ENCODE data around the gene JAZF1.

JAZF1 gene

DNA sequence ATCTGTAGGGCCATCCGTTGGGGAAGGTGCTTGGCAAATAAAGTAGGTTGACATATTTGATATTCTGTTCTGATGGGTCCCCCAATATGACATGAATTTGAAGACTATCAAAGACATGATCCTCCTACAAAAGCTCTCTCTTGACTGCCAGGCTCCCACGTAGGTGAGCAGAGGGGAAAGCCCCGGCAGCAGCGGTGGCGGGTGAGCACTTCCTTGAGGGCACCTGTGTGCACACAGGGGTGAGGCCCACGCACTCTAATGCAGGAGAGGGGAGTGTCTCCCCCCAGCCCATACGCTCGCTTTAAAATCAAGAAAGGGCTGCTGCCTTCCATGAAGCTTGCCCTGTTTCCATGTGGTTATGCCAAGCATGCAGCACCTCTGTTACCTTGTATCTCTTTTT lies 340.3 kb downstream of the JAZF1 start:
- 97 to 100% methylated on average over 5 to 7 of the region's 8 CpGs for WGBS, 2 experiments (ENCODE audit: insufficient coverage in 2 of 2)
- Histone ChIP-seq H3K4me1 (ENCODE audit: control insufficient read depth, insufficient read depth, low read length, poor library complexity, severe bottlenecking) (no peaks in the 10 kb centered on the region), H3K9me3 (ENCODE audit: control insufficient read depth, low read length) (no peaks in the 10 kb centered on the region), H3K27ac (ENCODE audit: low read depth, low read length, severe bottlenecking) (no peak overlapping the region), H3K36me3 (ENCODE audit: control insufficient read depth, insufficient read depth, low read length) (no peaks in the 10 kb centered on the region), H3K4me3 (ENCODE audit: extremely low read depth, insufficient read depth, low read length, poor library complexity, severe bottlenecking) (no peak overlapping the region)

DNA sequence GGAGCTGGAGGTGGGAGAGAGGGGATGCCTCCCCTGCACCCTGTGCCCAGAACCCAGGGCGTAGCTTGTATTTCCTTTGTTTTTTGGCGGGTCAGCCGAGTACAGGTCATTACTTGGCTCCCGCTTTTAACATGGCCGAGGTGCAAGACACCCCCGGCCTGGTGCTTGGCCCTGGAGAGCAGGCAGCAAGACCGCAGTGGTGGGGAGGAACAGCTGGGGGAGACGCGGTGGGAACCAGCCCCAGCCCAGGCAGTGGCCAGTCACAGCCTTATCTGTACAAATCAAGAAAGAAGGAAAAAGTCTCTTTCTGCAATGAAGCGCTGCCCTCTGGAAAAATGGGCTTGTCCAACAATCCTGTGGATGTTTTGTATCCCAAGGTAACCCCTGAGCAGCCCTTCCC lies 341.5 kb downstream of the JAZF1 start:
- 91 to 96% methylated on average over 7 to 9 of the region's 10 CpGs for WGBS, 2 experiments (ENCODE audit: insufficient coverage in 2 of 2)

DNA sequence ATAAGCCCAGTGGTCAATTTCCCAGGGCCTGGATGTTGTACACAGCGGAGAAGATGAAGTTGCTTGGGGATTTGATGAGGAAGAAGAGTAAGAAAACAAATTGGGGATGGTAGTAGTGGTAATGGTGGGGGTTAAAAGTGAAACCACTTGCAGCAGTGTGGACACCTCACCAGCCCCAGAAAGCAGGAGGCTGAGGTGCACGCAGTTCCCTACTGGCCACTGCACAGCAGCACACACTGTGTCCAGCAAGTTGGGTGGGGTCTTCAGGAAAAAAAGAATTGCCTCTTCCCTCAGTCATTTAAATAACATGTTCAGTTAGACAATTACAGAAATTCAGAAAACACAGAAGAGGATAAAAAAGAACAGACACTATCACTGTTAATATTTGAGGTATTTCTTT lies 344.1 kb downstream of the JAZF1 start:
- no peaks in the 10 kb centered on the region for H3K9me3 ChIP-seq (ENCODE audit: control insufficient read depth, low read length)
- peaks cover 12% of the 10 kb centered on the region for H3K36me3 ChIP-seq (ENCODE audit: control insufficient read depth, insufficient read depth, low read length)
- no peak overlapping the region for H3K4me3 ChIP-seq (ENCODE audit: extremely low read depth, insufficient read depth, low read length, poor library complexity, severe bottlenecking)
- H3K27ac ChIP-seq (ENCODE audit: low read depth, low read length, severe bottlenecking), result no peak overlapping the region
- no peaks in the 10 kb centered on the region for H3K4me1 ChIP-seq (ENCODE audit: control insufficient read depth, insufficient read depth, low read length, poor library complexity, severe bottlenecking)
- 100% methylated on average over 1 of the region's 2 CpGs for WGBS, 2 experiments (ENCODE audit: insufficient coverage in 2 of 2)

More for the DNA sequence above, 341.5 kb downstream of the JAZF1 start:
- Histone ChIP-seq H3K4me3 (ENCODE audit: extremely low read depth, insufficient read depth, low read length, poor library complexity, severe bottlenecking) (no peak overlapping the region), H3K27ac (ENCODE audit: low read depth, low read length, severe bottlenecking) (no peak overlapping the region), H3K9me3 (ENCODE audit: control insufficient read depth, low read length) (no peaks in the 10 kb centered on the region), H3K4me1 (ENCODE audit: control insufficient read depth, insufficient read depth, low read length, poor library complexity, severe bottlenecking) (no peaks in the 10 kb centered on the region), H3K36me3 (ENCODE audit: control insufficient read depth, insufficient read depth, low read length) (no peaks in the 10 kb centered on the region)

DNA sequence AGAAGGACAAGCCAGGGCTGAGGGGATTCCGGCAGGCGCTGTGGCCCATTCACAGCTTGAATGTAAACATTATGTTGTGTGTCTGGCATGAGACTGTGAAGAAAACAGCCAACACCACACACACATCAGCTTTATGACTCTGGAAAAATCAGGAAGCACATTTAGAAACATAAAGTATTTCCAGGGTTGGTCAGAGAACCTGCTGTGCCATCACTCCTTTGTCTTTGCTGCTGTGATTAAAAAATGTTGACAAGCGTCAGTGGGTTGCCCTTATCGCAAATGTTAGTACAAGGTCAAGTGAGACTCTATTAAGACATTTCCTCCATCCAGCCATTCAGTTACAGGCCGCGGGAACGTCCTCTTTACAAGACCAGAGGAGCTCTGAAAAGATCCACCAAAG lies 345.2 kb downstream of the JAZF1 start:
- Histone ChIP-seq H3K27ac (ENCODE audit: low read depth, low read length, severe bottlenecking) (no peak overlapping the region), H3K36me3 (ENCODE audit: control insufficient read depth, insufficient read depth, low read length) (peaks cover 12% of the 10 kb centered on the region), H3K4me1 (ENCODE audit: control insufficient read depth, insufficient read depth, low read length, poor library complexity, severe bottlenecking) (no peaks in the 10 kb centered on the region), H3K4me3 (ENCODE audit: extremely low read depth, insufficient read depth, low read length, poor library complexity, severe bottlenecking) (no peak overlapping the region), H3K9me3 (ENCODE audit: control insufficient read depth, low read length) (no peaks in the 10 kb centered on the region)
- 95 to 100% methylated on average over 2 to 5 of the region's 7 CpGs for WGBS, 2 experiments (ENCODE audit: insufficient coverage in 2 of 2)

DNA sequence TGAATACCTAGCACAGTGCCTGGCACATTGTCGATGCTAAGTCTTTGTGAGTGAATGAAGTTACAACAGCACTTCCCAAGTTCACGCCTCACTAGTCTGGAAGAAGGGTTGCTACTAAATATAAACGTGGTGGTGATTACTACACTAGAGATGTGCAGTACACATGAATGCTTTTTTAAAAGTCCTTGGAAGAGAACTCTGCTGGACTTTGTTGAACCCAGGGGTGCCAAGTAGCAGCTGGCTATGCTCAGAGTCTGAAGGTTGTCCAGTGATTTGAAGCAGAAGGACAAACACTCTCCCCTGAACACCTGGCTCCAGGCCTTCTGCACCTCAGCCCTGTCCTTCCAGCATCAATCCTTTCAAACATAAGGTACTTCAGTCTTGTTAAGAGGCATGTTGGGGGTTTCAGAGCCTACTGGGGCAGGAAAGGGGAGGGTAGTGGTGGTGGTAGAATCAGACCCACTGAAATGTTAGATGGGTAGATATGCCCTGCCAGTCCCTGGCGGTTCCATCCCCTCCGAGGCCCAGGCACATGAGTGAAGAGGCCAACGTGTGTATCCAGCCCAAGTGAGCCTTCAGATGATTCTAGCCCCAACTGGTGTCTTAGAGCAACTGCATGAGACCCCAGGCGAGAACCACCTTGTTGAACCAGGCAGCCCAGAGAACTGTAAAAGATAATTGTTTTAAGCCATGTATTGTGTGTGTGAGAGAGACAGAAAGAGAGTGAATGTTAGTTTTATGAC lies 346.2 kb downstream of the JAZF1 start:
- Histone ChIP-seq H3K27ac (ENCODE audit: low read depth, low read length, severe bottlenecking) (no peak overlapping the region), H3K4me1 (ENCODE audit: control insufficient read depth, insufficient read depth, low read length, poor library complexity, severe bottlenecking) (no peaks in the 10 kb centered on the region), H3K36me3 (ENCODE audit: control insufficient read depth, insufficient read depth, low read length) (peaks cover 12% of the 10 kb centered on the region), H3K4me3 (ENCODE audit: extremely low read depth, insufficient read depth, low read length, poor library complexity, severe bottlenecking) (no peak overlapping the region), H3K9me3 (ENCODE audit: control insufficient read depth, low read length) (no peaks in the 10 kb centered on the region)
- 91 to 93% methylated on average over 6 of the region's 7 CpGs for WGBS, 2 experiments (ENCODE audit: insufficient coverage in 2 of 2)

DNA sequence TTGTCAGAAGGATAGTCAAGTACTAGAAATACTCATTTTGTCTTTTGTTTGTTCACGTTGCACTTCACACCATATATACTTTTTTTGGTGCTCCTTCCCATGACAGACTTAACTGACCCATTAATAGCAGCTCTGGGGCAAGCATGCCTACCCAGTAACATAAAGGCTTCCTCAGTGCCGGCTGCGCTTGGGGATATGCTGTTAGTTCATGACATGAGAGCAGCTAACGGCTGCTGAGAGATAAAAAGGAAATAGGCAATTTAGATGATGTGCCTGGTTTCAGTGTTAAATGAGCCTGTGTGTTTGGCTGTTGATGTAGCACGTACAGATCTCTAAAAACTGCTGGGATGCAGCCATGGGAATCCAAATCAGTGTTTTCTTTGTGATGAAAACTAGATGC lies 354.2 kb downstream of the JAZF1 start:
- no peak overlapping the region for H3K27ac ChIP-seq (ENCODE audit: low read depth, low read length, severe bottlenecking)
- H3K4me3 ChIP-seq (ENCODE audit: extremely low read depth, insufficient read depth, low read length, poor library complexity, severe bottlenecking), result no peak overlapping the region
- H3K36me3 ChIP-seq (ENCODE audit: control insufficient read depth, insufficient read depth, low read length), result peaks cover 25% of the 10 kb centered on the region
- 93% methylated on average over 2 to 5 of the region's 5 CpGs for WGBS, 2 experiments (ENCODE audit: insufficient coverage in 2 of 2)
- no peaks in the 10 kb centered on the region for H3K9me3 ChIP-seq (ENCODE audit: control insufficient read depth, low read length)
- no peaks in the 10 kb centered on the region for H3K4me1 ChIP-seq (ENCODE audit: control insufficient read depth, insufficient read depth, low read length, poor library complexity, severe bottlenecking)

DNA sequence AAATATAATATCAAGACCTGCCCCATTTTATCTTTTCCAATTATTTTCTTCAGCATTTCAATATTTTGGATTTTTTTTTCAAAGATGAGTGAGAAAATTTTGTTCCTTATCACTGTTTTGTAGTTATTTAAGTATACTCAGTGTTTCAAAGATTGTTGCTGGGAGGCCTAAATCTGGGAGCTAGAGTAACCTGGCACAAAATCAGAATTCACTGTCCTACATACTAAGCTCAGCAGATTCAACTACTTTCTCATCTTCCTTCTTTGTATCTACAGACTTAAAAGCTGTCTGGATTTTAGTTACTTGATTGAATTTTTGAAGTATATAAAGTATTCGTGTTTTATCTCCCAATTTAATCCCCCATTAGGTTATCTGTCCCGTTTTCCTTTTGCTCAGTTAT lies 354.7 kb downstream of the JAZF1 start:
- H3K36me3 ChIP-seq (ENCODE audit: control insufficient read depth, insufficient read depth, low read length), result peaks cover 25% of the 10 kb centered on the region
- H3K4me1 ChIP-seq (ENCODE audit: control insufficient read depth, insufficient read depth, low read length, poor library complexity, severe bottlenecking), result no peaks in the 10 kb centered on the region
- no CpG with 5 or more reads among the region's 2 CpGs for WGBS, 2 experiments (ENCODE audit: insufficient coverage in 2 of 2)
- H3K4me3 ChIP-seq (ENCODE audit: extremely low read depth, insufficient read depth, low read length, poor library complexity, severe bottlenecking), result no peak overlapping the region
- no peak overlapping the region for H3K27ac ChIP-seq (ENCODE audit: low read depth, low read length, severe bottlenecking)
- no peaks in the 10 kb centered on the region for H3K9me3 ChIP-seq (ENCODE audit: control insufficient read depth, low read length)

DNA sequence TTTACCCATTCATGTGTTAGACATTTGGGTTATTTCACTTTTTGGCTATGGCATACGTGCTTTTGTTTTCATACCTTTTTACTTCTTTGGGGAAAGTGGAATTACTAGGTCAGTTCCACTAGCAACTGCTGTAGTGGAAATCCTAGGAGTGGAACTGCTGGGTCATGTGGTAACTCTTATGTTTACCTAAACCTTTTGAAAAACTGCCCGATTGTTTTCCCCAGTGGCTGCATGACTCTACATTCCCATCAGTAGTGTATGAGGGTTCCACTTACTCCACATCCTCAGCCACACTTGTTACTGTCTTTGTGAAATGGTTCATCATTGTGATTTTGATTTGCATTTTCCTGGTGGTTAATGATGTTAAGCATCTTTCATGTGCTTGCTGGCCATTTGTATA lies 358.4 kb downstream of the JAZF1 start:
- H3K4me3 ChIP-seq (ENCODE audit: extremely low read depth, insufficient read depth, low read length, poor library complexity, severe bottlenecking), result no peak overlapping the region
- H3K27ac ChIP-seq (ENCODE audit: low read depth, low read length, severe bottlenecking), result no peak overlapping the region
- no peaks in the 10 kb centered on the region for H3K4me1 ChIP-seq (ENCODE audit: control insufficient read depth, insufficient read depth, low read length, poor library complexity, severe bottlenecking)
- H3K9me3 ChIP-seq (ENCODE audit: control insufficient read depth, low read length), result no peaks in the 10 kb centered on the region
- peaks cover 37% of the 10 kb centered on the region for H3K36me3 ChIP-seq (ENCODE audit: control insufficient read depth, insufficient read depth, low read length)
- WGBS, 2 experiments (ENCODE audit: insufficient coverage in 2 of 2), result 71% methylated on average over 1 of the region's 2 CpGs; no CpG with 5 or more reads in 1 of the 2 experiments

DNA sequence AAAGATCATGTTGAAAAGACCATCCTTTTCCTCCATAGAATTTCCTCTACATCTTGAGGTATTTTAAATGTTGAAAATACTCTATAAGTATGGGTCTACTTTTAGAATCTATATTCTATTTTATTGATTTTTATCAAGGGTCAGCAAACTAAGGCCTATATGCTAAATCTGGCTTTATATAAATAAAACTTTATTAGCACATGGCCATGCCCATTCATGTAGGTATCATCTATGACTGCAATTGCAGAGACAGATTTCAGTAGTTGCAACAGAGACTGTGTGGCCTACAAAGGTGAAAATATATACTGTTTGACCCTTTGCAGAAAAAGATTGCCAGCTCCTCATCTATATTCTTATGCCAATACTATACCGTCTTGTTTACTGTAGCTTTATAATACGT lies 367.9 kb downstream of the JAZF1 start:
- Histone ChIP-seq H3K9me3 (ENCODE audit: control insufficient read depth, low read length) (no peaks in the 10 kb centered on the region), H3K27ac (ENCODE audit: low read depth, low read length, severe bottlenecking) (no peak overlapping the region), H3K36me3 (ENCODE audit: control insufficient read depth, insufficient read depth, low read length) (peaks cover 27% of the 10 kb centered on the region), H3K4me3 (ENCODE audit: extremely low read depth, insufficient read depth, low read length, poor library complexity, severe bottlenecking) (no peak overlapping the region), H3K4me1 (ENCODE audit: control insufficient read depth, insufficient read depth, low read length, poor library complexity, severe bottlenecking) (peaks cover 4% of the 10 kb centered on the region)
- WGBS, 2 experiments (ENCODE audit: insufficient coverage in 2 of 2), result 100% methylated on average over 1 of the region's 2 CpGs; no CpG with 5 or more reads in 1 of the 2 experiments

DNA sequence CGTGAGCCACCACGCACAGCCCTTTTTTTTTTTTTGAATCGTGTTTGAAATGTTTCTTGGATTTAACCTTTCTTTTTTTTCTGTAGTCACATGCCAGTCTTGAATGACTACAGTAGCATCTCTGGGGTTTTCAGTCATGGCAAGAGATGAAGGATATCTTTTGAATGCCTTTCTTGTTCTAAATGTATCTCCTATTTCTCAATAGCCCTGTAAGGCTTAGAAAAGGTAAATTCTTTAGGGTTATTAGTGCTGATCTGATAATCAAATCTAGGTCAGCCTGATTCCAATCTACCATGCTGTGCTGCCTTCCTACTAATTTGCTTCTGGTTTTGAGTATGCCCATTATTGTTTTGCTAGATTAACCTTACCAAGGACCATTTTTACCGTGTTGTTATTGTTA lies 370.4 kb downstream of the JAZF1 start:
- H3K4me3 ChIP-seq (ENCODE audit: extremely low read depth, insufficient read depth, low read length, poor library complexity, severe bottlenecking), result no peak overlapping the region
- 100% methylated on average over 1 of the region's 4 CpGs; no CpG with 5 or more reads in 1 of the 2 experiments for WGBS, 2 experiments (ENCODE audit: insufficient coverage in 2 of 2)
- peaks cover 17% of the 10 kb centered on the region for H3K36me3 ChIP-seq (ENCODE audit: control insufficient read depth, insufficient read depth, low read length)
- H3K4me1 ChIP-seq (ENCODE audit: control insufficient read depth, insufficient read depth, low read length, poor library complexity, severe bottlenecking), result peaks cover 4% of the 10 kb centered on the region
- no peaks in the 10 kb centered on the region for H3K9me3 ChIP-seq (ENCODE audit: control insufficient read depth, low read length)
- no peak overlapping the region for H3K27ac ChIP-seq (ENCODE audit: low read depth, low read length, severe bottlenecking)

DNA sequence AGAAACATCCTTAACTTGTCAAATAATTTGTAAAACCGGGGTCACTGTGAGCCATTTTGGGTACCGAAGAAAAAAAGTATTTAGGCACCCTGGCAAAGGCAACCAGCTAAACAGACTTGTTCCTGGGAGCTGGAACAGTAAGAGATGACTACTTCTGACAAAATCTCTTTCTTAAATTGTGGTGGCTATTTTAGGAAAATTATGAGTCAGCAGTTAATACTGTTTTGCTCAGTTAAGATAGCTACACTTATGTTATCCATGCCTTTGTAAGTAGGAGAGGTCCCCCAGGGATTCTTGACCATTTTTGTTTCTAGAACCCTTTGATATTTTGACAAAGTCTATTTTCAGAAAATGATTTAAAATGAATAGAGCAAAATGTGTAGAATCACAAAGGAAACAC lies 372.0 kb downstream of the JAZF1 start:
- Histone ChIP-seq H3K27ac (ENCODE audit: low read depth, low read length, severe bottlenecking) (no peak overlapping the region), H3K4me1 (ENCODE audit: control insufficient read depth, insufficient read depth, low read length, poor library complexity, severe bottlenecking) (peaks cover 4% of the 10 kb centered on the region), H3K9me3 (ENCODE audit: control insufficient read depth, low read length) (no peaks in the 10 kb centered on the region), H3K36me3 (ENCODE audit: control insufficient read depth, insufficient read depth, low read length) (peaks cover 16% of the 10 kb centered on the region), H3K4me3 (ENCODE audit: extremely low read depth, insufficient read depth, low read length, poor library complexity, severe bottlenecking) (no peak overlapping the region)
- 100% methylated on average over 1 to 2 of the region's 2 CpGs for WGBS, 2 experiments (ENCODE audit: insufficient coverage in 2 of 2)
